Common myeloid progenitor, CD34-positive (primary cell): Measurements from ENCODE around the gene ZSCAN21.

Source experiments
- CTCF ChIA-PET: fragments of 350-600 bp; sonication (Branson Sonifier 250); formaldehyde crosslinking; loops from one replicate; lab custom pipeline; 2021; ENCODE audit warnings: antibody characterized with exemption; lab: Charles Lee
- POLR2A ChIA-PET: fragments of 350-600 bp; sonication (Branson Sonifier 250); formaldehyde crosslinking; loops from one replicate; lab custom pipeline; 2021; ENCODE audit warnings: antibody characterized with exemption; lab: Charles Lee
- DNase-seq, 3 donors: peaks; one replicate each; pipeline versions ENCODE4 v3.0.0 to v3.0.0-alpha.2; 2013
- H3K27ac ChIP-seq, 2 experiments: 1 replicate in 1 of 2; 2 replicates in 1 of 2; pipeline ENCODE4 v1.7.0; 2013; ENCODE audit warnings: inconsistent platforms in 2 of 2, low read length in 2 of 2, mild to moderate bottlenecking in 2 of 2, low read depth in 1 of 2, moderate library complexity in 1 of 2; ENCODE audit not compliant: severe bottlenecking in 2 of 2, insufficient read depth in 1 of 2, poor library complexity in 1 of 2
- H3K27me3 ChIP-seq, 5 experiments: replicated peaks in 2 of 5; 1 replicate in 3 of 5; 2 replicates in 2 of 5; pipeline versions ENCODE4 v1.6.1 to v1.7.0; 2013; ENCODE audit warnings: low read length in 4 of 5, mild to moderate bottlenecking in 2 of 5, moderate library complexity in 2 of 5, inconsistent platforms in 1 of 5; ENCODE audit not compliant: insufficient read depth in 5 of 5, control insufficient read depth in 4 of 5
- H3K36me3 ChIP-seq, 4 experiments: 1 replicate in 2 of 4; 2 replicates in 2 of 4; pipeline versions ENCODE4 v1.6.1 to v1.7.0; 2013; ENCODE audit warnings: low read length in 3 of 4, control low read depth in 1 of 4, mild to moderate bottlenecking in 1 of 4; ENCODE audit not compliant: control insufficient read depth in 4 of 4, insufficient read depth in 4 of 4
- H3K4me1 ChIP-seq, 4 experiments: 1 replicate in 3 of 4; 2 replicates in 1 of 4; pipeline versions ENCODE4 v1.6.1 to v1.7.1; 2013; ENCODE audit warnings: low read length in 3 of 4, mild to moderate bottlenecking in 3 of 4, control low read depth in 1 of 4, inconsistent platforms in 1 of 4, moderate library complexity in 1 of 4; ENCODE audit not compliant: control insufficient read depth in 4 of 4, insufficient read depth in 4 of 4; ENCODE audit errors: control extremely low read depth in 1 of 4
- H3K4me3 ChIP-seq, 7 experiments: 1 replicate in 4 of 7; 2 replicates in 3 of 7; pipeline versions ENCODE4 v1.5.1 to v1.7.0; 2013; ENCODE audit warnings: mild to moderate bottlenecking in 7 of 7, low read length in 6 of 7, moderate library complexity in 6 of 7, inconsistent platforms in 2 of 7, low read depth in 2 of 7, control low read depth in 1 of 7; ENCODE audit not compliant: insufficient read depth in 4 of 7, control insufficient read depth in 1 of 7; ENCODE audit errors: extremely low read depth in 1 of 7
- H3K9me3 ChIP-seq, 5 experiments: 1 replicate in 4 of 5; 2 replicates in 1 of 5; pipeline versions ENCODE4 v1.6.1 to v1.7.1; 2013; ENCODE audit warnings: low read length in 4 of 5, mild to moderate bottlenecking in 2 of 5, inconsistent platforms in 1 of 5, low read depth in 1 of 5, moderate library complexity in 1 of 5; ENCODE audit not compliant: control insufficient read depth in 4 of 5, insufficient read depth in 2 of 5; ENCODE audit errors: control extremely low read depth in 1 of 5
- WGBS: methylation state at CpG from one replicate; pipeline ENCODE4 v1.1.5; 2013; ENCODE audit not compliant: insufficient coverage; 5-methylcytosine and 5-hydroxymethylcytosine counted together

The ZSCAN21 gene

GRCh38 chr7:100107125-100107737 lies 57.7 kb downstream of the ZSCAN21 start:
- no peak for DNase-seq
- Histone ChIP-seq H3K4me1 (peaks cover 0 to 6% (median 4%) of the 10 kb centered on the region in 4 experiments), H3K27me3 (no peaks in the 10 kb centered on the region), H3K4me3 (no peak overlapping the region), H3K36me3 (peaks cover 6 to 80% (median 53%) of the 10 kb centered on the region in 4 experiments), H3K27ac (no peak overlapping the region), H3K9me3 (no peaks in the 10 kb centered on the region)
- 94% methylated on average over 20 of the region's 25 CpGs for WGBS
- ChIA-PET POLR2A (no interaction called here), CTCF (no interaction called here)

- H3K9me3 ChIP-seq: no peaks in the 10 kb centered on the region
- WGBS: 99% methylated on average over 5 of the region's 11 CpGs
- DNase-seq: no peak
- H3K27me3 ChIP-seq: no peaks in the 10 kb centered on the region
- ChIA-PET POLR2A (no interaction called here), CTCF (no interaction called here)
- H3K27ac ChIP-seq: no peak overlapping the region
- peaks cover 6 to 84% (median 56%) of the 10 kb centered on the region in 4 experiments for H3K36me3 ChIP-seq
- no peak overlapping the region for H3K4me3 ChIP-seq
- H3K4me1 ChIP-seq: no peaks in the 10 kb centered on the region
These were observed 58.3 kb downstream of the ZSCAN21 start for GRCh38 chr7:100107890-100108289.

DNA sequence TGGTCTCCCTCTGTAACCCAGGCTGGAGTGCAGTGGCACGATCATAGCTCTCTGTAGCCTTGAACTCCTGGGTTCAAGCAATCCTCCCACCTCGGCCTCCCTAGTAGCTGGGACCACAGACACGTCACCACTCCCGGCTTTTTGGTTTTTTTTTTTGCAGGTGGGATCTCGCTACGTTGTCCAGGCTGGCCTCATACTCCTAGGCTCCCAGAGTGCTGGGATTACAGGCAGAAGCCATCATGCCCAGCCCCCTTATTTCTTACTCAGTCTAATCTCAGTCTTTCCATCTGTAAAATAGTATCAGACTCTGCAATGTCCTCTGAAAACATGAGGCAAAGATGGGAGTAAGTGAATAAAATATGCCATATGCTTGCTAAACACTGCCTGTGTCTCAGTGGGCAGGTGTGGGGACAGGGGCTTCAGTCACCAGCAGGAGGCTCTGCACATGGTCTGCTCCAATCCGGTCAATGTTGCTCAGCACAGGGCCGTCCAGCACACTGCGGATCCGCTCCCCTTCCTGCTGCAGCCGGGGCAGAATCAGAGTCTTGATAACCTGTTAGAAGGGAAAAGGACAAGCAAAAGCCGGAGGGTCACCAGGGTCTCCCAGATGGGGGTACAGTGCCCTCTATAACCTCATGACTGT lies 60.1 kb downstream of the ZSCAN21 start:
- no peak for DNase-seq
- no peak overlapping the region for H3K27ac ChIP-seq
- POLR2A ChIA-PET: no interaction called here
- no peak overlapping the region for H3K4me3 ChIP-seq
- no peaks in the 10 kb centered on the region for H3K9me3 ChIP-seq
- CTCF ChIA-PET: interaction anchor here (1.3 kb wide), 1 partner anchor 11 kb away, joined by 5 read pairs; no protein-coding TSS in a partner anchor
- H3K27me3 ChIP-seq: no peaks in the 10 kb centered on the region
- no peaks in the 10 kb centered on the region for H3K4me1 ChIP-seq
- WGBS: 94% methylated on average over 5 of the region's 12 CpGs
- peaks cover 6 to 83% (median 58%) of the 10 kb centered on the region in 4 experiments for H3K36me3 ChIP-seq

DNA sequence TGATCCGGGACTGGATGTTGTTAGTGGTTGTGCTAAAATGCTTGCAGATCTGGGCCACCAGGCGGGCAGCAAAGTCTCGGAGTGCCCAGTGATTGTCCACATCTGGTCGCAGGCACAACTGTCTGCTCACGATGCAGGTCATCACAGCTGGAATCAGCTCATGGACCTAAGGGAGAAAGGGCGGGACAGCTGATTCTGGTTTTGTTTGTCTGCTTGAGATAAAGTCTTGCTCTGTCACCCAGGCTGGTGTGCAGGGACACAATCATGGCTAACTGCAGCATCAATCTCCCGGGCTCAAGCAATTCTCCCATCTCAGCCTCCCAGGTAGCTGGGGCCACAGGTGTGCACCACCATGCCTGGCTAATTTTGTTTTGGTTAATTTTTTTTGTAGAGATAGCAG lies 61.6 kb downstream of the ZSCAN21 start:
- no peak overlapping the region for H3K4me3 ChIP-seq
- no peaks in the 10 kb centered on the region for H3K4me1 ChIP-seq
- no peak for DNase-seq
- peaks cover 6 to 68% (median 47%) of the 10 kb centered on the region in 4 experiments for H3K36me3 ChIP-seq
- H3K27ac ChIP-seq: no peak overlapping the region
- POLR2A ChIA-PET: interaction anchor here (0.6 kb wide), 1 partner anchor 292 kb away, joined by 7 read pairs; no protein-coding TSS in a partner anchor
- CTCF ChIA-PET: interaction anchor here (1.1 to 1.4 kb wide), 2 partner anchors 14 to 22 kb away, joined by 3 read pairs; no protein-coding TSS in a partner anchor
- WGBS: 100% methylated on average over 6 of the region's 7 CpGs
- H3K9me3 ChIP-seq: no peaks in the 10 kb centered on the region
- no peaks in the 10 kb centered on the region for H3K27me3 ChIP-seq

GRCh38 chr7:100111914-100112313 lies 62.3 kb downstream of the ZSCAN21 start:
- no peak for DNase-seq
- H3K4me3 ChIP-seq: no peak overlapping the region
- H3K27me3 ChIP-seq: no peaks in the 10 kb centered on the region
- POLR2A ChIA-PET: no interaction called here
- peaks cover 3 to 60% (median 43%) of the 10 kb centered on the region in 4 experiments for H3K36me3 ChIP-seq
- no peaks in the 10 kb centered on the region for H3K9me3 ChIP-seq
- no peak overlapping the region for H3K27ac ChIP-seq
- CTCF ChIA-PET: interaction anchor here (1.4 kb wide), 1 partner anchor 21 kb away, joined by 3 read pairs; no protein-coding TSS in a partner anchor
- WGBS: 95% methylated on average over 10 of the region's 13 CpGs
- H3K4me1 ChIP-seq: no peaks in the 10 kb centered on the region
